Activated CD8-positive, alpha-beta memory T cell treated with anti-CD3 and anti-CD28 coated beads, Interleukin-2, amount 50 U/mL, for 1 hour (primary cell): Measurements from ENCODE around the gene LSM14A.
"Not testable (repeated sequence)": the region's sequence is repeated elsewhere in the genome, so short reads cannot be mapped to it uniquely, and the experiment has no call there.

Source experiments
- DNase-seq: peaks from one replicate; pipeline ENCODE4 v3.0.0-alpha.2; 2020; ENCODE audit errors: extremely low read depth

LSM14A gene

DNA sequence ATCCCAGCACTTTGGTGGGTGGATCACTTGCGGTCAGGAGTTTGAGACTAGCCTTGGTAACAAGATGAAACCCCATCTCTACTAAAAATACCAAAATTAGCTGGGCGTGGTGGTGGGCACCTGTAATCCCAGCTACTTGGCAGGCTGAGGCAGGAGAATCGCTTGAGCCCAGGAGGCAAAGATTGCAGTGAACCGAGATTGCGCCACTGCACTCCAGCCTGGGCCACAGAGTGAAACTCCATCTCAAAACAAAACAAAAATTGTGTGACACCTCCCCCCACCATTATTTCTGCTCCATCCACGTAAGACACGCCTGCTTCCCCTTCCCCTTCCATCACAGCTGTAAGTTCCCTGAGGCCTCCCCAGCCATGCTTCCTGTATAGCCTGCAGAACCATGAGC, 13.3 kb upstream of the LSM14A start:
- DNase-seq, result not testable (repeated sequence)

DNA sequence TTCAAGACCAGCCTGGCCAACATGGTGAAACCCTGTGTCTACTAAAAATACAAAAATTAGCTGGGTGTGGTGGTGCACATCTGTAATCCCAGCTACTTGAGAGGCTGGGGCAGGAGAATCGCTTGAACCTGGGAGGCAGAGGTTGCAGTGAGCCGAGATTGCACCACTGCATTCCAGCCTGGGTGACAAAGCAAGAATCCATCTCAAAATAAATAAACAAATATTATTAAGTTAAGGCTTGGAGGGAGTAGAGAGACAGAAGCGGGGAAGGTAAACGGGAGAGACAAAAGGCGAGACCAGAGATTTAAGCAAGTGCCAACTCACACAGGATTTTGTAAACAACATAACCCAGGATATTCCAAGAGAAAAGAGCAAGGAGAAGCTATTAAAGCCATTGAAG, 12.8 kb upstream of the LSM14A start:
- not testable (repeated sequence) for DNase-seq

DNA sequence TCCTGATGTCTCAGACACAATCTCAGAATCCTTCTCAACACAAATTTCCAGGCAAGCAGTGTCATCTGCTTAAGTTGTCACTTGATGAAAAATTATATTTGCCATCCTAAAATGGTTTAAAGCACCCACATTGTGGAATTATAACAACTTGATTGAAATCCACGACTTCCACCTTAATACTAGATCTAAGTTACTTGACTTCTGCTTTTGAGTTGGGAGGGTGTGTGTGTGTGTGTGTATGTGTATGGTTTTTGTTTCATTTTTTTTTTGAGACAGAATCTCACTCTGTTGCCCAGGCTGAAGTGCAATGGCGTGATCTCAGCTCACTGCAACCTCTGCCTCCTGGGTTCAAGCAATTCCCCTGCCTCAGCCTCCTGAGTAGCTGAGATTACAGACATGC, 10.4 kb upstream of the LSM14A start:
- DNase-seq, result not testable (repeated sequence)

DNA sequence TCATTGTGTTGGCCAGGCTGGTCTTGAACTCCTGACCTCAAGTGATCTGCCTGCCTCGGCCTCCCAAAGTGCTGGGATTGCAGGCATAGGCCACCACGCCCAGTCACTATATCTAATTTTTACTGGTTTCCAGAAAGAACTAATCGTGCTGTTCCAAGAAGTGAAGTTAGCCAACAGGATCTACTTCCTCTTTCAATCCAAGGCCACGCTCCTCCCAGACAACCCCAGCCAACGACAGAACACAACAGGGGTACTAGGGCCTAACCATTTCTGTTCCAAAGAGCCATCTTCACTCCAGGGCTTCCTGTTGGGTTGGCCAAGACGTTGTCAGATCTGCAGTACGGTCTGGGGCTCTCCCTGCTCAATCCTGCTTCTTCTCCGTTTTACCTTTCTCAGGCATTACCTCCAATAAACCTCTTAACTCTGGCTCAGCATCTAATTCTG, 7.0 kb upstream of the LSM14A start:
- no peak for DNase-seq

DNA sequence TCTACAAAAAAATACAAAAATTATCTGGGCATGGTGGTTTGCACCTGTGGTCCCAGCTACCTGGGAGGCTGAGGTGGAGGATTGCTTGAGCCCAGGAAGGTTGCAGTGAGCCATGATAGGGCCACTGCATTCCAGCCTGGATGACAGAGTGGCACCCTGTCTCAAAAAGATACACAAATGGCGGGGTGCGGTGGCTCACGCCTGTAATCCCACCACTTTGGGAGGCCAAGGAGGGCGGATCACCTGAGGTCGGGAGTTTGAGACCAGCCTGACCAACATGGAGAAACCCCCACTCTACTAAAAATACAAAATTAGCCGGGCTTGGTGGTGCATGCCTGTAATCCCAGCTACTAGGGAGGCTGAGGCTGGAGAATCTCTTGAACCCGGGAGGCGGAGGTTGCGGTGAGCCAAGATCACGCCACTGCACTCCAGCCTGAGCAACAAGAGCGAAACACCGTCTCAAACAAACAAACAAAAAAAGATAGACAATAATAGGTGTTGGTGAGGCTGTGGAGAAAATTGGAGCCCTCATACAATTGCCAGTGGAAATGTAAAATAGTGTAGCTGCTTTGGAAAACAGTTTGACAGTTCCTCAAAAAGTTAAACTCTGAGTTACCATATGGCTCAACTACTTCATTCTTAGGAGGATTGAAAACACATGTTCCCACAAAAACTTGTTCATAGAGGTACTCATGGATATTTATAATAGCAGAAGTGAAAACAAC, 2.7 kb upstream of the LSM14A start:
- not testable (repeated sequence) for DNase-seq

DNA sequence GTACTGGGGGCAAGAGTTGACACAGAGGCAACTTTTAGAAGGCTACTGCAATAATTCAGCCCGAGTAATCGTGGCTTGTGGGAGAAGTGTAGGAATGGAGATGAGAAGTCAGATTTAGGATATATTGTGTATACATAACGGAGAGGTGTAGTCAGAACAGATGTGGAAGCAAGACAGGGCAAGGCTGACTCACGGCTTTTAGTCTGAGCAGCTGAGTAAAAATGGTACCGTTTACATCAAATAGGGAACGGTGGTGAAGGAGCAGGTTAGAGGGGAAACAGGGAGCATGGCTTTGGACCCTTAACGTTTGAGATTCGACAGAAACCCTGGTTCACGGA, 796 bp upstream of the LSM14A start:
- no peak for DNase-seq

DNA sequence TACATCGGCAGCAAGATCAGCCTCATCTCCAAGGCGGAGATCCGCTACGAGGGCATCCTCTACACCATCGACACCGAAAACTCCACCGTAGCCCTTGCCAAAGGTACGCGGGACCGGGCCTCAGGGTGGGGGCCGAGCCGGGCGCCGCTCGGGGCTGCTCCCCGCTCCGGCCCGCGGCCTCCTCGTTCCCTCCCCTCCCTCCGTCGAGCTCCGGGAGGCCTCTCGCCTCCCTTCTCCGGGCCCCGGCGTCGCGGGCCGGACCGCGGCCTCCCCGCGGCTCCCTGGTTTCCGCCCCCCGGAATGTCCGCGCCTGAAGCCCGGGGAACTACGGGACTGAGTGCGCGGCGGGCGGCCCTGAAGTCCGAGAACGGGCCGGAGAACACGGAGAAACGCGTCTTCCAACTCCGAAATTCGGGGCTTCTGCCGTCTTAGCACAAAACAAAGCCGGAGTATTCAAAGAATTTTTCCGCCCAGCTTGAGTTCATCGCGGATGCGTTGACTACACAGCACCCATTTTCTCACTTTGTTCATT, 423 bp downstream of the LSM14A start:
- no peak for DNase-seq

DNA sequence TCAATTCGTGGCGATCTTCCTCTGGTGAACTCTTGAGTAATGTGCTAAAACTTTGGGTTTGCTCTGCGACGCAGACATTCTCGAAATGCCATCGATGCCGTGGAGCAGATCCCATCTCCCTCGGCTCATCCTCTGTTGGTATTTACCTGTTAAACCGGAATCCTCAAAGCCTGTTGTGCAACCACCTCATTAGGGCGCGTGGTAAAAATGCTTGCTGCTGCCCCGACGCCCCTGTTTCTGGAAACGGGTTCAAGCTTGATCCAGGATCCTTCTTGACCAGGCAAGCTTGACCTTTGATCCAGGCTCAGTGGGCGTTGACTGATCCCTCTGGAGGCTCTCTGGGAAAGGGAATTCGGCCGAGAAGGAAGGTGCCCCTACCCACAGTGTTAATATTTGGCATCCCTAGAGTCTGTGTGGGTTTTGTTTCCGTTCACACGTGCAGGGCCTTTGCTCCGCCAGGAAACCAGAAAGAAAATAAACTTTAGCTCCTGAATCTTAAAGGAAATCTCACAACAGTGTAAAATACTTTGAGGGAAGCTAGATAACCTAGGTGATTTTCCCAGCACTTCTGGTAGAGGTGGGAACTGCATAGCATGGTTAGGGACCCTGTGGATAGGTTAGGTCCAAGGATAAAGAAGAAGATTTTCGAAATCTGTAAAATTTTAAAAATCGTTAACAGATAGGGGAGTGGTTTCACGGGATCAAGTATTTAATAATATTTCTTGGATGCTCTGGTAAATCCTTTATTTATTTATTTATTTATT, 1.1 kb downstream of the LSM14A start:
- DNase-seq, result no peak

DNA sequence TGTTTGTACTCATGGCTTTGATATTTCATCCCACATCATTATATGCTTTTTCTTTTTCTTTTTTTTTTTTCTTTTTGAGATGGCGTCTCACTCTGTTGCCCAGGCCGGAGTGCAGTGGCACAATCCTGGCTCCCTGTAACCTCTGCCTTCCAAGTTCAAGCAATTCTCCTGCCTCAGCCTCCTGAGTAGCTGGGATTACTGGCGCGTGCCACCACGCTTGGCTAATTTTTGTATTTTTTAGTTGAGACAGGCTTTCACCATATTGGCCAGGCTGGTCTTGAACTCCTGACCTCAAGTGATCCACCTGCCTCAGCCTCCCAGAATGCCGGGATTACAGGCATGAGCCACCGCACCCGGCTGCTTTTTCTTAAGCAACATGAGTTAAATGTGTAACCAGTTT, 2.9 kb downstream of the LSM14A start:
- not testable (repeated sequence) for DNase-seq

DNA sequence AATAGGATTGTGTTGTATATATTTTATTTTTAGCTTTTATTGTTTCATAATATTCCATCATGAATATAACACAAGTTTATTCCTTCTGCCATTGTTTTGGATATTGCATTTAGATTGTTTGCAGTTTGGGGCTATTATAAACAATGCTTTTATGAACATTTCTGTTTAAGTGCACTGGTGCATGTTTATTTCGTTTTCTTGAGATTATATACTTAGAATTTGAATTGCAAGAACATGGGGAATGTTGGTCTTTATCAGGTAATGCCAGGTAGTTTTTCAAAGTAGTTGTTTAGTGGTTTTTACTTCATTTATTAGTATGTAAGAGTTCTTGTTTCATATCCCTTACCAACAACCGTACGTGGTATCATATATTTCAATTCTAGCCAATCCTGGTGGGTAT, 4.3 kb downstream of the LSM14A start:
- DNase-seq, result no peak

DNA sequence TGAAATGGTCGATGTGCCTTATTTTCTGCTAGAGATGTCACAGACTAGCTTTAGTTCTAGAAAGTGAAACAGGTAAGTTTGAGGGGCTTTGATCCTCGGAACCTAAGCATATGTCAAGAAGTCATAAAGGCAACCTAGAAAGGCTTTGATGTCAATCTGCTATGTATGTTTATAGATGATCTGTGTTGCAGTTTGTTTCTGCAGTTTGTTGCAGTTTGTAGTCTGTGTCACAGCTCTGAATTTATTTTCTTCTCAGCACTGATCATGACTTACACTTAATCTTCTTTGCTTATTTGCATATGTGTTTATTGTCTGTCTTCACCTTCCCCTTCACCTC, 5.9 kb downstream of the LSM14A start:
- no peak for DNase-seq

DNA sequence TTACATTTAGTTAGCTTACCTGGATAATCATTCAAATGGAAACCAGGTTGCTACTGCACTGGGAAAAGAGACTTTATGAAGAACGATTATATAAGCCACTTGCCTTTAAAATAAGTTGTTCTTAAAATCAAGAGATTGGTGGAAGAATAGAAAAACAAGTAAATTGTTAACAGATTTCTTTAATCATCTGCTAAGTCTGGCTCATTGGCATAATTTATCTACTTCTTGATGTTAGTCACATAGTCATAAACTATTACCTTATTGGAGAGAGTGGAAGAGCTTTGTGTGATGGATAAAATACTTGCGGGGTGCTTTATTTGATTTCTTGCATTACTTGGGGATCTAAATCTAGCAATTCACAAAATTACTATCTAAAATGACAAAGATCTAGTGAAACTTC, 6.8 kb downstream of the LSM14A start:
- DNase-seq, result no peak

DNA sequence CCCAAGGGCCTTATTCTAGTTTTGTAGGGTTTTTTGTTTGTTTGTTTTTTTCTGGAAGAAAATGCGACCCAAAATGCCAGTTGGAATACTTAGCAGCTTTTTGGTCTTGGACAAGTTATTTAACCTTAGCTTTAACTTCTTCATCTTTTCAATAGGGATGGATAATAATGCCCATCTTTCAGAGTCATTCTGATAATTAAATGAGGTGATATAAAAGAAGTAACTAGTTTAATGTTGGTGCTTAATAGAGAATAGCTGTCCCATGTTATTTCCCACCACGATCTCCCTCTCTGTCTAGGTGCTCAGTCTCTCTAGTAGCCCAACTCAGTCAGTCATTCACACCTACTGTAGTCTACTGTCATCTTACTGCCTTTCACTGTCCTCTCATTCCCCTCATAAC, 8.0 kb downstream of the LSM14A start:
- no peak for DNase-seq

DNA sequence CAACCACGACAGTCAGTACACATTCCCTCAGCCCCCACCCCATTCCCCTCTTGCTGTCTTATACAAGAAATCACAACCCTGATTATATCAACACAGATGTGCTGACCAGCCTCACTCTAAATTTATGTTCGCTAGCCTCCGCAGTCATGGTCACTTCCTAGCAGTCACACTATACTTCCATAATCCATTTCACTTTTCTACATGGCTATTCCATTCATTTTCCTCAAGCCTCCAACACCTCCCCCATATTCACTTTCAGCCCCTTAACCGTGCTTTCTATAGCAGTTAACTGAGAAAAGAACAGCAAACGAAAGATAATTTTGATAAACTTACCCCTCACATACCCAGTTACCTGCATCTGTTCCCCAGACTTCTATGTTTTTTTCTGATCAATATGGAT, 8.4 kb downstream of the LSM14A start:
- DNase-seq, result no peak

DNA sequence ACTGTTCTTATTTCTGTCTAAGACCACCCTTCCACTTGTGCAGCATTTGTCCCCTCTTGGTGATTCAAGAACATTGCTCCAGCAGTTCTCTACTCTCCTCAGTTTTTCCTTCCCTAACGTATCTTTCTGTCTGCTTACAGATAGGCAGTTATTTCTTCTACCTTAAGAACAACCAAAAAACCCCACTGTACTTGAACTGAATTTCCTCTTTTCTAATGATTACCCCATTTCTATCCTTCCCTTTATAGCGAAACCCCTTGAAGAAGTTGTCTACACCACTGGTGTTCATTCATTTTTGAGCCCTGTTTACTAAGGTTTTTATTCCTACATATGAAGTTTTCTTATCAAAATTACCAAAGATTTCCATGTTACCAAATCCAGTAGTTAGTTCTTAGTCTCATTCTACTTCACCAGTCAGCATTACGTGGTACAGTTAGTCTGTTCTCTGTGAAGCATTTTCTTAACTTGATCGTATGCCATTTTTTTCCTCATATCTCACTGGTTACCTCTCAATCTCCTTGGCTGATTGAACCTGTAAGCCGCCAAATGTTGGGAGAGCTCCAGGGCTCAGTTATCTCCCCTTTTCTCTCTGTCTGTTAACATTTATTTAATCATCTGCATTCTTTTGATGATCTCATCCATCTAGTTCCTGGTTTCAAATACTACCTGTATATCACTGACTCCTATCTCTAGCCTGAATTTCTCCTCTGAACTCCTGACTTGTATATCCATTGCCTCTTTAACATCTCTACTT, 9.0 kb downstream of the LSM14A start:
- no peak for DNase-seq

DNA sequence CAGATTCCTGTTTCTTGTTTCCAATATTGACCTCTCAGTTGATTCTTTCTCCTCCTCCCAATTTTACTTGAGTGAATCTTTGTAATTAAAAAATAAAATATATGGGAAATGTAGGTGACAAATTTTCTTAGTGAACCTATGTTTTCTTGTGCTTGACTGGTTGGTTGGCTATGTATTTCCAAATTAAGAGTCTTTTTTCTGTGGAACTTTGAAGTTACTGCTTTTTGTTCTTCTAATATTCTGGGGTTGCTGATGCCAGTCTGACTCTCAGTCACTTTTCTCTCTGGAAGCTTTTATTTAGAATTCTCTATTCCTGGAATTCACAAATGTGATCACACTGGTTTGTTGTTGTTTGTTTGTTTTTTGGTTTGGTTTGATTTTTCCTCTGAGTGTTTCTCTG, 9.8 kb downstream of the LSM14A start:
- no peak for DNase-seq

DNA sequence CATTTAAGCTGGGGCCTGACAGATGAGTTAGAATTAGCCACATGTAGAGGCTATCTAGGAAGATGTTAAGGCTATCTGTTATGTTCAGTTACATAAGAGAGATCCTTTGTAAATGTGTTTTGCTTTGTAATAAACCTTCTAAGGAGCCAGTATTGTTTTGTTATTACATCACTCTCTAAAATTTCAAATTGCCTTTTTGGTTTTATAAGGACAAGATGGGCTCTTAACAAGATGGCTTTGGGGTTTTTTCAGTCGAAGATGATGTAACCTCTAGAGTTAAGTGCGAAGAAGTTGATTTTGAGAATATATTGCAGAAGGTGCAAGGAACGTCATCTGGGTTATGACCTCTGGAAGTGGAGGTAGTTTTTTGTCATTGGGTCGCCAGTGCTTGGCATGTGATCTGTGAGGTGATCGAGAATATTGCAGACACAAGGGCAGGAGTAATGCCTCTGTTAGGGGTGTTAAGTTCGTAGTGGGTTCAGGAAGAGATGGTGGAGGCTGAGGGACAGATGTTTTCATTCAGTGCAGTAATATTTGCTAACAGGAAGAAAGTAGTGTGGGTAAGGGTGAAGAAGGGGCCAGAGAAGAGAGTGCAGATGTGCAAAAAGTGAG, 12.7 kb downstream of the LSM14A start:
- DNase-seq, result no peak

DNA sequence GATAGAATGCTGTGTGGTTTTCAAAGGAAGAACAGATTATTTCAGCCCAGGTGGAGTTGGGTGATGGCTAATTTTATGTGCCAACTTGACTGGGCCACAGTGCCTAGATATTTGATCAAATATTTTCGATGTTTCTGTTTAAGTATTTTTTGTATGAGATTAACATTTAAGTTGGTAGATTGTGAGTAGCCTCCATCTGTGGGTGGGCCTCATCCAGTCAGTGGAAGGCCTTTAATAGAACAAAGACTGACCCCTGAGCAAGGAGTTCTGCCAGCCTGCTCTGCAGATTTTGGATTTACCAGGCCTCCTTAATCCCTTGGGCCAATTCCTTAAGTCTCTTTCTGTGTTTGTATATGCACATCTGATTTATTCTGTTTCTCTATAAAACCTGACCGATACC, 13.9 kb downstream of the LSM14A start:
- DNase-seq, result no peak

DNA sequence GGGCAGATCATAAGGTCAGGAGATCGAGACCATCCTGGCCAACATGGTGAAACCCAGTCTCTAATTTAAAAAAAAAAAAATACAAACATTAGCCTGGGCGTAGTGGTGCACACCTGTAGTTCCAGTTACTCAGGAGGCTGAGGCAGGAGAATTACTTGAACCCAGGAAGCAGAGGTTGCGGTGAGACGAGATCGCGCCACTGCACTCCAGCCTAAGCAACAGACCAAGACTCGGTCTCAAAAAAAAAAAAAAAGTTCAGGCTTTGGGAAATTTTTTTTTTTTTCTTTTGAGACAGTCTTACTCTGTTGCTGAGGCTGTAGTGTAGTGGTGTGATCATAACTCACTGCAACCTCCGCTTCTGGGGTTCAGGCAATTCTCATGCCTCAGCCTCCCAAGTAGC, 14.7 kb downstream of the LSM14A start:
- no peak for DNase-seq

DNA sequence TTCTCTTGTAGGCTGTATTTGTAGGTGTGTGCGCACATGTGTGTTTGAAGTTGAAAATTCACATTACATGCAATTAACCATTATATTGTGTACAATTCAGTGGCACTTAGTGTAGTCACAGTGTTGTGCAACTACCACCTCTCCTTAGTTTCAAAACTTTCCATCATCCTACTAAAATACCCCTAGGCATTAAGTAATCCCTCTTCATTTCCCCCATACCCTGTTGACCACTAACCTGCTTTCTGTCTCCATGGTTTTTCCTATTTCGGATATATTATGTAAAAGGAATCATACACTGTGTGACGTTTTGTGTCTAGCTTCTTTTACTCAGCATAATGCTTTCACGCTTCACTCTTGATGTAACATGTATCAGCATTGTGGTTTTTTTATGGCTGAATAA, 16.1 kb downstream of the LSM14A start:
- no peak for DNase-seq

DNA sequence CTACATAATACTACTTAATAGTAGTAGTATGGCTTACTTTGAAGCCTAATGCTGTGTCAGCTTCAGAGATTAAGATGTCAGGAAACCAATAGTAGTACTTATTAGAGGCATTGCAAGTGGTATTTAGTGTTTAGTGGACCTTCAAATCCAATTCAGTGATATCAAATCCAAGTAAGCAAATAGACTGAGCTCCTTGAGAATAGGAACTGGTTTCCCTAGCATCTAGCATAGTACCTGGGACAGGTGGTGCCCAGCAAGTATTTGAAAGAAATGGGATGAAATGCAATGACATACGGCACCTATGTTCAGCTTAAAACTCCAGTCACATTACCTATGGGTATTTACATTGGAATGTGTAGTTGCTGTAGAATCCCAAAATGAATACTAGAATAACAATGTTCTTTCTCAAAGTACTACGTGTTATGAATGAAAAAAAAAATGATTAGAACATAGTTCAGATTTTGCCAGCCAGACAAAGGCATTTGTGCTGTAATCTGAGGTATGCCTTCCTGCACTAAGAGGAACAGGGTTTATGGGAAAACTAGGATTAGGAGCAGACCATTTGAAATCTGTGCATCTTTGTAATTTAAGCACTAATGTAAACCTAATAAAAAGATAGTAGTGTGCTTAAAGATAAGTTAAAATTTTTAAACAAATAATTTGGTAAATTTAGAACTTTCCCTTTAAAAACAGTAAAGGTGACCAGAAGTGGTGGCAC, 17.1 kb downstream of the LSM14A start:
- no peak for DNase-seq
